Activated CD4-positive, alpha-beta memory T cell treated with anti-CD3 and anti-CD28 coated beads for 36 hours (primary cell): ENCODE data around the gene KBTBD2. TPM values are rescaled to one million over a fixed set of nuclear protein-coding genes. Genes with fewer than 3 reads are reported as not detected.
"Not testable (repeated sequence)": the region's sequence is repeated elsewhere in the genome, so short reads cannot be mapped to it uniquely, and the experiment has no call there.

ENCODE experiments used
- CTCF ChIA-PET: fragments of 350-600 bp; sonication (Branson Sonifier 250); formaldehyde crosslinking; loops from one replicate; lab custom pipeline; 2021; ENCODE audit warnings: antibody characterized with exemption, inconsistent platforms; lab: Charles Lee
- POLR2A ChIA-PET: fragments of 350-600 bp; sonication (Branson Sonifier 250); formaldehyde crosslinking; loops from one replicate; lab custom pipeline; 2021; ENCODE audit warnings: antibody characterized with exemption; lab: Charles Lee
- DNase-seq: peaks from one replicate; pipeline ENCODE4 v3.0.0-alpha.2; 2020
- H3K27ac Mint-ChIP-seq: one replicate; pipeline ENCODE4 v1.8.0; 2021; ENCODE audit warnings: mixed read lengths
- H3K27me3 Mint-ChIP-seq: one replicate; pipeline ENCODE4 v1.8.0; 2021; ENCODE audit warnings: mixed read lengths
- H3K36me3 Mint-ChIP-seq: one replicate; pipeline ENCODE4 v1.8.0; 2021; ENCODE audit warnings: mixed read lengths
- H3K4me1 Mint-ChIP-seq: one replicate; pipeline ENCODE4 v1.8.0; 2021; ENCODE audit warnings: low read depth, mixed read lengths
- H3K4me3 Mint-ChIP-seq: one replicate; pipeline ENCODE4 v1.8.0; 2021; ENCODE audit warnings: mild to moderate bottlenecking, mixed read lengths
- H3K9me3 Mint-ChIP-seq: one replicate; pipeline ENCODE4 v1.8.0; 2021; ENCODE audit warnings: mixed read lengths
- intact Hi-C: fragments of 100-400 bp; cut with micrococcal nuclease; formaldehyde crosslinking; loops from one replicate; pipeline ENCODE4 v1.15.1; 2023
- total RNA-seq, 2 experiments: library from RNA; stranded (reverse); gene quantifications; one replicate each; pipeline ENCODE4 v1.2.3, GENCODE V29; 2021

Gene KBTBD2
- total RNA-seq, 2 experiments from 2014 or later: 25.0 to 27.6 TPM

- DNase-seq, intact Hi-C loops, H3K27ac Mint-ChIP-seq, POLR2A ChIA-PET, H3K9me3 Mint-ChIP-seq, H3K36me3 Mint-ChIP-seq, H3K4me3 Mint-ChIP-seq, H3K4me1 Mint-ChIP-seq: not testable (repeated sequence)
- peaks cover 32% of the 10 kb centered on the region for H3K27me3 Mint-ChIP-seq
- CTCF ChIA-PET: interaction anchor here (1.1 to 4.6 kb wide), 2 partner anchors 69 to 94 kb away, joined by 3 to 92 read pairs; no protein-coding TSS in a partner anchor
Measured at GRCh38 chr7:32848655-32849054, 42.9 kb downstream of the KBTBD2 start.

GRCh38 chr7:32846630-32847225 lies 44.8 kb downstream of the KBTBD2 start:
- ChIA-PET CTCF (interaction anchor here (0.5 to 4.6 kb wide), 58 partner anchors 8 to 869 kb away, joined by 3 to 92 read pairs (median 5); partner anchors contain the start of genes KBTBD2, LSM5, NT5C3A and RP9), POLR2A (interaction anchor here (0.6 kb wide), 1 partner anchor 261 kb away, joined by 3 read pairs; no protein-coding TSS in a partner anchor)
- no peaks in the 10 kb centered on the region for H3K9me3 Mint-ChIP-seq
- H3K27me3 Mint-ChIP-seq: peaks cover 24% of the 10 kb centered on the region
- peak; percentile 94 for DNase-seq
- H3K36me3 Mint-ChIP-seq: no peaks in the 10 kb centered on the region
- intact Hi-C loops: loop anchor here (1.0 to 2.0 kb wide), 5 partner anchors 44 to 262 kb away; no protein-coding TSS in a partner anchor
- peaks cover 7% of the 10 kb centered on the region for H3K4me1 Mint-ChIP-seq
- no peak overlapping the region for H3K27ac Mint-ChIP-seq
- no peak overlapping the region for H3K4me3 Mint-ChIP-seq

- POLR2A ChIA-PET, H3K36me3 Mint-ChIP-seq, H3K9me3 Mint-ChIP-seq, DNase-seq, H3K4me3 Mint-ChIP-seq, intact Hi-C loops, H3K27ac Mint-ChIP-seq, H3K4me1 Mint-ChIP-seq: not testable (repeated sequence)
- H3K27me3 Mint-ChIP-seq: peaks cover 12% of the 10 kb centered on the region
- CTCF ChIA-PET: interaction anchor here (0.6 to 4.6 kb wide), 7 partner anchors 13 to 264 kb away, joined by 3 to 92 read pairs (median 8); partner anchors contain the start of genes KBTBD2 and RP9
Measured at GRCh38 chr7:32844748-32845147, 46.8 kb downstream of the KBTBD2 start.

GRCh38 chr7:32843763-32844162 lies 47.8 kb downstream of the KBTBD2 start:
- H3K27ac Mint-ChIP-seq, POLR2A ChIA-PET, H3K4me1 Mint-ChIP-seq, H3K4me3 Mint-ChIP-seq, H3K9me3 Mint-ChIP-seq, H3K36me3 Mint-ChIP-seq, H3K27me3 Mint-ChIP-seq, CTCF ChIA-PET, DNase-seq, intact Hi-C loops: not testable (repeated sequence)

- H3K27me3 Mint-ChIP-seq, H3K27ac Mint-ChIP-seq, intact Hi-C loops, H3K4me3 Mint-ChIP-seq, POLR2A ChIA-PET, H3K9me3 Mint-ChIP-seq, CTCF ChIA-PET, H3K36me3 Mint-ChIP-seq, DNase-seq, H3K4me1 Mint-ChIP-seq: not testable (repeated sequence)
Measured at GRCh38 chr7:32839846-32840245, 51.7 kb downstream of the KBTBD2 start.

- H3K27me3 Mint-ChIP-seq, intact Hi-C loops, H3K36me3 Mint-ChIP-seq, CTCF ChIA-PET, H3K4me1 Mint-ChIP-seq, H3K27ac Mint-ChIP-seq, H3K4me3 Mint-ChIP-seq, POLR2A ChIA-PET, H3K9me3 Mint-ChIP-seq: not testable (repeated sequence)
- DNase-seq: peak; percentile 50
Measured at GRCh38 chr7:32828996-32829752, 62.4 kb downstream of the KBTBD2 start.

Other genes with a start within 250 kb of the KBTBD2 start
- gene FKBP9, start 65.7 kb upstream of the KBTBD2 start, total RNA-seq: under 1 TPM; 0.78 to 0.94 TPM
- 10 to 100 TPM; 38.5 to 42.8 TPM for gene NT5C3A, start 171.0 kb upstream of the KBTBD2 start, total RNA-seq
- gene RP9, start 217.6 kb upstream of the KBTBD2 start, total RNA-seq: 10 to 100 TPM; 11.6 to 14.0 TPM
- 1 to 10 TPM; 9.2 to 9.5 TPM for gene BBS9, start 237.8 kb upstream of the KBTBD2 start, total RNA-seq